HG03135 (cell line): ENCODE data around the gene DCAF16.
"Not testable (repeated sequence)": the region's sequence is repeated elsewhere in the genome, so short reads cannot be mapped to it uniquely, and the experiment has no call there.

Experiments used
- ATAC-seq: cut with Tn5 transposase; IDR thresholded peaks from one replicate; pipeline ENCODE4 v1.9.1; 2021; ENCODE audit warnings: mild to moderate bottlenecking, moderate library complexity; ENCODE audit not compliant: unreplicated experiment

The DCAF16 gene

GRCh38 chr4:17810260-17811077, at the start of gene DCAF16, which contains the start of gene NCAPG:
TSS of gene DCAF16 (minus strand) at chr4:17810757. CDS start at chr4:17804141, 6,616 bp downstream.
TSS of gene NCAPG (plus strand) at chr4:17810979. CDS start at chr4:17811078, 99 bp downstream.
- ATAC-seq = peak; percentile 86

DNA sequence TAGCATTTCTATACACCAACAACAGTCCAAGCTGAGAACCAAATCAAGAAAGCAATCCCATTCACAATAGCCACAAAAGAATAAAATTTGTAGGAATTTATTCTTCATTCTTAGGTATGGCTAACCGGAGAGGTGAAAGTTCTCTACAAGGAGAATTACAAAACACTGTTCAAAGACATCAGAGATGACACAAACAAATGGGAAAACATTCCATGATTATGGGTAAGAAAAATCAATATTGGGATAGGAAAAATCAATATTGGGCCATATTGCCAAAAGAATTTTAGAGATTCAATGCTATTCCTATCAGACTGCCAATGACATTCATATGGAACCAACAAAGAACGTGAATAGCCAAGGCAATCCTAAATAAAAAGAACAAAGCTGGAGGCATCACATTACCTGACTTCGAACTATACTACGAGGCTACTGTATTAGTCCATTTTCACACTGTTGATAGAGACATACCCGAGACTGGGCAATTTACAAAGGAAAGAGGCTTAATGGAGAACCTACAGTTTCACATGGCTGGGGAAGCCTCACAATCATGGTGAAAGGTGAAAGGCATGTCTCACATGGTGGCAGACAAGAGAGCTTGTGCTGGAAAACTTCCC, 49.3 kb upstream of the DCAF16 start:
- no peak for ATAC-seq

GRCh38 chr4:17854036-17854435, 43.5 kb upstream of the DCAF16 start:
- no peak for ATAC-seq

- no peak for ATAC-seq
Measured at GRCh38 chr4:17851959-17852358, 41.4 kb upstream of the DCAF16 start.

DNA sequence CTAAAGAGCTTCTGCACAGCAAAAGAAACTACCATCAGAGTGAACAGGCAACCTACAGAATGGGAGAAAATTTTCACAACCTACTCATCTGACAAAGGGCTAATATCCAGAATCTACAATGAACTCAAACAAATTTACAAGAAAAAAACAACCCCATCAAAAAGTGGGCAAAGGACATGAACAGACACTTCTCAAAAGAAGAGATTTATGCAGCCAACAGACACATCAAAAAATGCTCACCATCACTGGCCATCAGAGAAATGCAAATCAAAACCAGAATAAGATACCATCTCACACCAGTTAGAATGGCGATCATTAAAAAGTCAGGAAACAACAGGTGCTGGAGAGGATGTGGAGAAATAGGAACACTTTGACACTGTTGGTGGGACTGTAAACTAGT, 39.7 kb upstream of the DCAF16 start:
- ATAC-seq = not testable (repeated sequence)

DNA sequence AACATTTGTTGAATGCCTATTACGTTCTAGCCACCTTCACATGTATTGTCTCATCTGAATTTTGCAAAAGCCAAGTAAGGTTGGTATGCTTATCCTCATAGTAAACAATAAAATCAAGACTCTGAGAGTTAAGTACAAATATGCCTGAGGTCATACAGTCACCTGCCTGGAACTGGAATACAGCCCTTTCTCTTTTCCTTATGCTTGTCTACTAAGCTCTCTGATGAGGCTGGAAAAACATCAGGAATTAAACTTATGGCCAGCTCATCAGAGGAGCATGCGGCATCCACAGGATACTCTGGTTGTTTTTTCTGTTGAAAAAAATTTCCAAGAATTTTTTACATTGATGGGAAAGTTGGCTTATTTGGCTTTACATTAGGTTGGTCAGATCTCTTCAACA, 35.7 kb upstream of the DCAF16 start:
- ATAC-seq = no peak

GRCh38 chr4:17823871-17824669, 13.5 kb upstream of the DCAF16 start:
- ATAC-seq = no peak

DNA sequence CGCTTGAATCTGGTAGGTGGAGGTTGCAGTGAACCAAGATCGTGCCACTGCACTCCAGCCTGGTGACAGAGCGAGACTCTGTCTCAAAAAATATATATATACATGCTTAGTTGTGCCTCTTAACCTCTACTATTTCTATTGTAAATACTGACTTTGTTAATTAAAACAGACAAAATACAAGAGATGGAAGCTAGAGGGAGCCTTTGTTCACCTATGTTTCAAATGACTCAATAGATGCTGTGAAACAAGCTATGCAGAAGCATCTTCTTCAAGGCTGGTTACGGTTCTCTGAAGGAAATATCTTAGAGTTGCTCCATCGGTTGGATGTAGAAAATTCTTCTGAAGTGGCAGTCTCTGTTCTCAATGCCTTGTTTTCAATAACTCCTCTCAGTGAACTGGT, 6.5 kb upstream of the DCAF16 start:
- no peak for ATAC-seq

DNA sequence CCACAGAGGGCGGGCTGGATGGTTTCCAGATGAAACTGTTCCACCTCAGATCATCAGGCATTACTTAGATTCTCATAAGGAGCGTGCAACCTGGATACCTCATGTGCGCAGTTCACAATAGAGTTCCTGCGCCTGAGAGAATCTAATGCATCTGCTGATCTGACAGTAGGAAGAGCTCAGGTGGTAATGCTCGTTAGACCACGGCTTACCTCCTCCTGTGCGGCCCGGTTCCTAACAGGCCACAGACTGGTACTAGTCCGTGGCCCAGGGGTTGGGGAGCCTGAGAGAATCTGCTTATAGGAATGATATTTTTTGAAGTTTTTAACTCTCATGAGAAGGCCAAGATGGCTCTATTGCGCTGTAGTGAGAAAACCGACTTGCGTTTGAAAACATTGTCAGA, 5.6 kb upstream of the DCAF16 start:
- no peak for ATAC-seq

DNA sequence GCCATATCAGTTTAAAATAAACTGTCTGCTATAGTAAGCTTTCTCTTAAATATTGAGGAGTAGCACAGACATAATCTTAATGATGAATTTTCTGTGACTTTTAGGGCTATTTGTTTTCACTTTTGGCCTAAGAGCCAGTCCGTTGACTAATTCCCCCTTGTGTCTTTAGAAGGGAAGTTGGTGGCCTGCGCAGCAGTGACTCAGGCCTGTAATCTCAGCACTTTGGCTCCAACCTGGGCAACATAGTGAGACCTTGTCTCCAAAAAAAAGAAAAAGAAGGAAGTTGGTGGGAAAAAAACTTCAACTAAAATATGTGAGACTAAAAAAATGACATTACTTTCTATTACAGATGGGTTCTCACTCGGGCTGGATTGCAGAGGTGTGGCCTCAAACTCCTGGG, 3.6 kb upstream of the DCAF16 start:
- ATAC-seq = no peak

DNA sequence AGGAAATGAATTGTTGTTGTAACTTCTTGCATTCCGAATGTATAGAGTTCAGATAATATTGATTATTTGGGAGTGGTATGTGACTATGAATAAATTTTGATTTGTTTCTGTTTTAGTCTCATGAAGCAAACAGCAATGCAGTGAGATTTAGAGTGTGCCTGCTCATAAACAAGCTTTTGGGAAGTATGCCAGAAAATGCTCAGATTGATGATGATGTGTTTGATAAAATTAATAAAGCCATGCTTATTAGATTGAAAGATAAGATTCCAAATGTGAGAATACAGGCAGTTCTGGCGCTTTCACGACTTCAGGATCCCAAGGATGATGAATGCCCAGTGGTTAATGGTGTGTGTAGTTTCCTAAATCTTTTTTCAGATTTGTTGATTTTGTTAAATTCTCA, 2.2 kb upstream of the DCAF16 start:
- no peak for ATAC-seq

DNA sequence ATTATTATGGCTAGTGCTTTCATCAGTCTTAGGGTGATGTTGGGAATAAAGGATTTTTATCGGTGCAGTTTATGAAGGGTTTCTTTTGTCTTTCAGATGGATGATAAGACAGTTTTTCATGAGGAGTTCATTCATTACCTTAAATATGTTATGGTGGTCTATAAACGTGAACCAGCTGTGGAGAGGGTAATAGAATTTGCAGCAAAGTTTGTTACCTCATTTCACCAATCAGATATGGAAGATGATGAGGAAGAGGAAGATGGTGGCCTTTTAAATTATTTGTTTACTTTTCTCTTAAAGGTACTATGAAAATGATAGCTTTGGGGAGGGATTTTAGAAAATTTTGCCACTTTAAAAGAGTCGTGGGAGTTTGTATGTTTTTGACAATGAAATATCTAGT, 1.6 kb upstream of the DCAF16 start:
- no peak for ATAC-seq

- peak; percentile 27 for ATAC-seq
Measured at GRCh38 chr4:17811078-17811603, 584 bp upstream of the DCAF16 start.

- ATAC-seq = no peak
Measured at GRCh38 chr4:17809667-17810066, 890 bp downstream of the DCAF16 start.

- ATAC-seq = no peak
Measured at GRCh38 chr4:17807446-17807845, 3.1 kb downstream of the DCAF16 start.

DNA sequence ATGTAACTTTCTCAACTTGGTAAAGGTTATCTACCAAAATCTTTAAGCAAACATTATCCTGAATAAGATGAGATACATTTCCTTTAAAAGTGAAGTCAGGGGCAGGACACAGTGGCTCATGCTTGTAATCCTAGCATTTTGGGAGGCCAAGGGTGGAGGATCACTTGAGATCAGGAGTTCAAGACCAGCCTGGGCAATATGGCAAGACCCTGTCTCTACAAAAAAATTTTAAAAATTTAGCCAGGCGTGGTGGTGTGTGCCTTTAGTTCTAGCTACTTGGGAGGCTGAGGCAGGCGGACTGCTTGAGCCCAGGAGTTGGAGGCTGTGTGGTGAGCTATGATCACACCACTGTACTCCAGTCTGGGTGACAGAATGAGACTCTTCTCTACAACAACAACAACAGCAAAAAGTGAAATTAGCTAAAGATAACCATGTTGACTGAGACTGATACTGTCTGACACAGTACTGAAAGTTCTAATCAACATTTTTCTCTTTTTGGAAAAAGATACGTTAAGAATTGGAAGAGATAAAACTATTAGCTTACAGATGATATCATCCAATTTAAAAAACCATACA, 4.9 kb downstream of the DCAF16 start:
- ATAC-seq = no peak

DNA sequence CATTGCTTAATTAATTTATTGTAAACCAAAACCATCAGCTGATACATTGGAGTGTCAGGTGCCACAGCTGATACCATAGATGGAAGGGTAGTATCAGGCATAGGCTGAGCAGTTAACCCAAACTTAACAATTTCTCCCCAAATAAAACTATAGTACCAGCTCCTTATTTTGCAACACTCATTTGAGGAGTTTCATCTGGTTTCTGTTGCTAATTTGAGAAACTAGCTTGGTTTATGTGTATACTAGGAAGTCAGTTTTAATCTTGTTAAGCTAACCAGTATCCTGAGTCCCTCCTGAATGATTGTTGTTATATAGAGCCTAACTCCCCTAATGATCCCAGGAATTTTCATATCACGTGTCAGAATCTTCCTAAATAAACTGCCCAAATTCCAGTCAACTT, 12.7 kb downstream of the DCAF16 start:
- ATAC-seq = no peak

DNA sequence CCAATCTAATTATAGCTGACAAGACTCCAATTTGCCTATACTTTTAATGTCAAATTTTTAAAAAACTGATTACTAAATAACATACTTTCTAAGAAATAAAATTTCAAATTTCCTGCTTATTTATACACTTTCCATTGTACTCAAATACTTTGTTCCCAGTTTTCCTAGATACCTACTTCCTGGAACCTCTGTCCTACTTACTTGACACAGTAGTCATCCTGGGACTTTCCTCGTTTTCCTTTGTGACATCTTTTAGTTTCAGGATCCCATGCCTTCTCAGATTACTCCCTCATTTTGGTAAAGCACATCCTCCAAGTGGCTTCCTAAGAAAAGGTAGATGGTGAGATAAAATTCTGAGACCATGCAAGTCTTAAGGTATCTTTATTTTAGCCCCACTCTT, 15.8 kb downstream of the DCAF16 start:
- ATAC-seq = no peak

DNA sequence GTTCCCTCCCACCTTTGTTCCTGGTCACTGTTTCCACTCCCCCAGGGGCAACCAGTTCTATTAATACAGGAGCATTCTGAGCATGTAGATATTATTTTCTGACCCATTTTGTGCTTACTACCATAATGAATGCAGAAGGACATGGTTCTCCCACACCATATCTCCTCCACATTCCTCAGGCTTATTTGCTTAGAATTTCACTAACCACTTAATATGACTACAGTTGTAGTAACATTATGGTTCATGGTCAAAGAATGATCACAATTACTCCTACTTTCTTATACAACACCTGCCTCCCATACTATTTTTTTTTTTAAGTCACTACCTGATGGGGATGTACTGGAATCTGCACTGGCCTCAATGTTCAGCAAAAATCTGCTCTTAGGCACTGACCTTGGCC, 21.6 kb downstream of the DCAF16 start:
- ATAC-seq = no peak

DNA sequence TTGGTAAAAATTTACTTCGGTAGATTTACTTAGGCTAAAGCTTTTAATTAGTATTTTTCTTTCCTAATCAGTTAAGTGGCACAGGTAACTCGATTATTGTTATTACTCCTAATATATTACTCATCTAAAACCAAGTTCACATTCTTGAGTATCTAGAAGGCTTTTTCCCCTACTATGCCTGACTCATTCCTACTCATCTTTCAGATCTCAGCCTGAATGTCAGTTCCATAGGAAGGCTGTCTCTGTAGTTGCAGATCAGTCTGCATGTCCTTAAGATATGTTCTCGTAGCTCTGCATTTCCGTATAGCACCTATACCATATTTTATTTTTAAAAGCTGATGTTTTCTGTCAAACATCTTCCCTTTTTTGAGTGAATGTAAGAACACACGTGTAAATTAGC, 23.2 kb downstream of the DCAF16 start:
- ATAC-seq = no peak

DNA sequence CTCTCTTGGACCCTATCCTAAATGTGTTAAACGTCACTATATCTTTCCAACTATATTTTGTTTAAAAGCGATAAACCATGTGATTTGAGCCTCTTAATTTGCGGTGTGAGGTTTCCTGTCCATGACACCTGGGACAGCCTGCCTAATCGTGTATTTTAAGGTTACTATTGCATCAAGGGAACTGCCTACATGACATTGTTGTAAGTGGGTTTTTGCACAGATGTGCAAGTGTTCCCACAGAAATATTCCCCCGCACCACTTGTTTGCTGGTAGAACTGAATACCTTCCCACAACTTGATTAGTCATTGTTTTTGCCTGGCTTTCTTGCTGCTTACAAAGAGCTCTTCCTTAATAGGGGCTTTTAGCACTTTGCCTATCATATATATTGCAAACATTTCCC, 24.0 kb downstream of the DCAF16 start:
- ATAC-seq = no peak
